Measurements from ENCODE around the gene PPP1R3G. TPM values are rescaled to one million over a fixed set of nuclear protein-coding genes. Genes with fewer than 3 reads are reported as not detected.

PPP1R3G gene
- polyA plus RNA-seq, 1 donor (not counting 4 experiments of a cell fraction or from before 2014, with no cell fraction given), result 0.01 TPM

DNA sequence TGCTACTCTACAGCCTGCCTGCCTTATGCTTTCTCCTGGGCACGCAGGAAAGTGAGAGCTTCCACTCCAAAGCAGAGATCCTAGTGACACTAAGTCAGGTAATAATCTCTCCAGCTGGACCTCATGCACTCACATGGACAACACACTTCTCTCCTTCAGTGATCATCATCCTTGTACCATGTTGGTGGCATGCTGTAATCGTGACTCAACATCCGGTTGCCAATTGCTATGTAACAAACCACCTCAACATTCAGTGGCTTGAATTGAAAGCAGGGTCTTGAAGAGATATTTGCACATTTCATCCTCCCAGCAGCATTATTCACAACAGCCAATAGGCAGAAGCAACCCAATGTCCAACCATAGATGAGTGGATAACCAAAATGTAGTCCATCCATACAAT lies 40.3 kb upstream of the PPP1R3G start:
- Histone ChIP-seq H2AFZ (ENCODE audit: control insufficient read depth, low read length) (no peak overlapping the region), H4K20me1 (ENCODE audit: control insufficient read depth, extremely low read depth, insufficient read depth, low read length) (no peaks in the 10 kb centered on the region), H3K4me1 (ENCODE audit: control insufficient read depth, extremely low read depth, insufficient read depth, low read length) (no peaks in the 10 kb centered on the region), H3K9me3 (ENCODE audit: control insufficient read depth, low read depth, low read length) (no peaks in the 10 kb centered on the region), H3K36me3 (ENCODE audit: control insufficient read depth in 2 of 2, extremely low read depth in 1 of 2, insufficient read depth in 2 of 2, low read length in 2 of 2) (no peaks in the 10 kb centered on the region), H3K27me3 (ENCODE audit: control insufficient read depth, extremely low read depth, insufficient read depth, low read length) (no peaks in the 10 kb centered on the region), H3K9ac (ENCODE audit: control insufficient read depth, extremely low read depth, insufficient read depth, low read length) (no peak overlapping the region), H3K79me2 (ENCODE audit: control insufficient read depth, insufficient read depth, low read length) (no peaks in the 10 kb centered on the region), H3K4me2 (ENCODE audit: control insufficient read depth, extremely low read depth, insufficient read depth, low read depth, low read length) (no peak overlapping the region), H3K9me1 (ENCODE audit: control insufficient read depth, extremely low read depth, insufficient read depth, low read length) (no peaks in the 10 kb centered on the region), H3K4me3 (ENCODE audit: control insufficient read depth in 2 of 3, extremely low read depth in 1 of 3, insufficient read depth in 2 of 3, low read depth in 1 of 3, low read length in 3 of 3) (no peak overlapping the region), H3K27ac (ENCODE audit: control insufficient read depth, insufficient read depth, low read length) (no peak overlapping the region)
- no peak for FAIRE-seq
- TF ChIP-seq EZH2 (IDR thresholded peaks at IDR 0.05; ENCODE audit: low read length), result no peak
- TF ChIP-seq, protein P1, sequence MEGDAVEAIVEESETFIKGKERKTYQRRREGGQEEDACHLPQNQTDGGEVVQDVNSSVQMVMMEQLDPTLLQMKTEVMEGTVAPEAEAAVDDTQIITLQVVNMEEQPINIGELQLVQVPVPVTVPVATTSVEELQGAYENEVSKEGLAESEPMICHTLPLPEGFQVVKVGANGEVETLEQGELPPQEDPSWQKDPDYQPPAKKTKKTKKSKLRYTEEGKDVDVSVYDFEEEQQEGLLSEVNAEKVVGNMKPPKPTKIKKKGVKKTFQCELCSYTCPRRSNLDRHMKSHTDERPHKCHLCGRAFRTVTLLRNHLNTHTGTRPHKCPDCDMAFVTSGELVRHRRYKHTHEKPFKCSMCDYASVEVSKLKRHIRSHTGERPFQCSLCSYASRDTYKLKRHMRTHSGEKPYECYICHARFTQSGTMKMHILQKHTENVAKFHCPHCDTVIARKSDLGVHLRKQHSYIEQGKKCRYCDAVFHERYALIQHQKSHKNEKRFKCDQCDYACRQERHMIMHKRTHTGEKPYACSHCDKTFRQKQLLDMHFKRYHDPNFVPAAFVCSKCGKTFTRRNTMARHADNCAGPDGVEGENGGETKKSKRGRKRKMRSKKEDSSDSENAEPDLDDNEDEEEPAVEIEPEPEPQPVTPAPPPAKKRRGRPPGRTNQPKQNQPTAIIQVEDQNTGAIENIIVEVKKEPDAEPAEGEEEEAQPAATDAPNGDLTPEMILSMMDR (optimal IDR thresholded peaks at IDR 0.05 in 1 of 3, IDR thresholded peaks at IDR 0.05 in 1 of 3, conservative IDR thresholded peaks at IDR 0.05 in 1 of 3; ENCODE audit: extremely low read depth in 1 of 3, insufficient read depth in 2 of 3, low read length in 3 of 3), result no peak
- no peak for DNase-seq (ENCODE audit: low read depth, low spot score)
- dilution Hi-C loops (cut with MboI; ENCODE audit: extremely low pct_ligation_motif_present, low sequenced_read_pairs), result no loop called here

DNA sequence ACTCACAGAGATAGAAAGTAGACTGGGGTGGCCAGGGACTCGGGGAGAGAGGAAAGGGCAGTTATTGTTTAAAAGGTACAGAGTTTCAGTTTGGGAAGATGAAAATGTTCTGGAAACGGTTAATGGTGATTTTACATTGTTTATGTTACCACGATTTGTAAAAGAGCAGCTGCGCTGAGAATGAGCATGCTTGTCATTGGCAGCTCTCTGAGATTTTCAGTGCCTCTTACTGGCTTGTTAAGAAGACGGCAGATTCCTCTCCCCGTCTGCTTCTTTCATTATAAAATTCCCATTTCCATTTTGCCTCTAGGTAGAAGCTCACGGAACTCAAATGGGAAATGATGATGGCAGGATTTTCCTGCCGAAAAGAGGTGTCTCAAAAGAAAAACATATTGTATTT lies 39.7 kb upstream of the PPP1R3G start:
- Histone ChIP-seq H2AFZ (ENCODE audit: control insufficient read depth, low read length) (no peak overlapping the region), H3K79me2 (ENCODE audit: control insufficient read depth, insufficient read depth, low read length) (no peaks in the 10 kb centered on the region), H3K9ac (ENCODE audit: control insufficient read depth, extremely low read depth, insufficient read depth, low read length) (no peak overlapping the region), H3K27ac (ENCODE audit: control insufficient read depth, insufficient read depth, low read length) (no peak overlapping the region), H3K4me3 (ENCODE audit: control insufficient read depth in 2 of 3, extremely low read depth in 1 of 3, insufficient read depth in 2 of 3, low read depth in 1 of 3, low read length in 3 of 3) (no peak overlapping the region), H3K36me3 (ENCODE audit: control insufficient read depth in 2 of 2, extremely low read depth in 1 of 2, insufficient read depth in 2 of 2, low read length in 2 of 2) (no peaks in the 10 kb centered on the region), H3K9me1 (ENCODE audit: control insufficient read depth, extremely low read depth, insufficient read depth, low read length) (no peaks in the 10 kb centered on the region), H3K9me3 (ENCODE audit: control insufficient read depth, low read depth, low read length) (no peaks in the 10 kb centered on the region), H3K27me3 (ENCODE audit: control insufficient read depth, extremely low read depth, insufficient read depth, low read length) (no peaks in the 10 kb centered on the region), H3K4me1 (ENCODE audit: control insufficient read depth, extremely low read depth, insufficient read depth, low read length) (no peaks in the 10 kb centered on the region), H4K20me1 (ENCODE audit: control insufficient read depth, extremely low read depth, insufficient read depth, low read length) (no peaks in the 10 kb centered on the region), H3K4me2 (ENCODE audit: control insufficient read depth, extremely low read depth, insufficient read depth, low read depth, low read length) (no peak overlapping the region)
- DNase-seq (ENCODE audit: low read depth, low spot score), result no peak
- FAIRE-seq, result no peak
- dilution Hi-C loops (cut with MboI; ENCODE audit: extremely low pct_ligation_motif_present, low sequenced_read_pairs), result no loop called here
- no peak for TF ChIP-seq EZH2 (IDR thresholded peaks at IDR 0.05; ENCODE audit: low read length)
- TF ChIP-seq, protein P1 (optimal IDR thresholded peaks at IDR 0.05 in 1 of 3, IDR thresholded peaks at IDR 0.05 in 1 of 3, conservative IDR thresholded peaks at IDR 0.05 in 1 of 3; ENCODE audit: extremely low read depth in 1 of 3, insufficient read depth in 2 of 3, low read length in 3 of 3), result no peak

All from keratinocyte (primary cell).